ENCODE results near the gene DOP1B.

The DOP1B gene

GRCh38 chr21:36179145-36179544 lies 22.5 kb downstream of the DOP1B start:
- H3K9me3 ChIP-seq (ENCODE audit: insufficient read depth, low read depth, low read length), result no peaks in the 10 kb centered on the region
- no peak overlapping the region for H3K27ac ChIP-seq (ENCODE audit: low read length)
- H3K4me3 ChIP-seq (ENCODE audit: low read length), result no peak overlapping the region
- H3K9ac ChIP-seq (ENCODE audit: low read depth, low read length), result no peak overlapping the region
- no peaks in the 10 kb centered on the region for H3K4me1 ChIP-seq (ENCODE audit: insufficient read depth, low read length)
- H3K27me3 ChIP-seq (ENCODE audit: insufficient read depth, low read length), result no peaks in the 10 kb centered on the region
- H3K36me3 ChIP-seq (ENCODE audit: insufficient read depth, low read depth, low read length), result no peaks in the 10 kb centered on the region

GRCh38 chr21:36180963-36181362 lies 24.3 kb downstream of the DOP1B start:
- Histone ChIP-seq H3K36me3 (ENCODE audit: insufficient read depth, low read depth, low read length) (no peaks in the 10 kb centered on the region), H3K27me3 (ENCODE audit: insufficient read depth, low read length) (no peaks in the 10 kb centered on the region), H3K27ac (ENCODE audit: low read length) (no peak overlapping the region), H3K9me3 (ENCODE audit: insufficient read depth, low read depth, low read length) (no peaks in the 10 kb centered on the region), H3K9ac (ENCODE audit: low read depth, low read length) (no peak overlapping the region), H3K4me3 (ENCODE audit: low read length) (no peak overlapping the region), H3K4me1 (ENCODE audit: insufficient read depth, low read length) (no peaks in the 10 kb centered on the region)

- H3K9me3 ChIP-seq (ENCODE audit: insufficient read depth, low read depth, low read length), result no peaks in the 10 kb centered on the region
- no peak overlapping the region for H3K27ac ChIP-seq (ENCODE audit: low read length)
- H3K4me3 ChIP-seq (ENCODE audit: low read length), result no peak overlapping the region
- H3K9ac ChIP-seq (ENCODE audit: low read depth, low read length), result no peak overlapping the region
- H3K27me3 ChIP-seq (ENCODE audit: insufficient read depth, low read length), result no peaks in the 10 kb centered on the region
- H3K36me3 ChIP-seq (ENCODE audit: insufficient read depth, low read depth, low read length), result no peaks in the 10 kb centered on the region
- H3K4me1 ChIP-seq (ENCODE audit: insufficient read depth, low read length), result no peaks in the 10 kb centered on the region
Measured at GRCh38 chr21:36183144-36183795, 26.6 kb downstream of the DOP1B start.

- Histone ChIP-seq H3K27ac (ENCODE audit: low read length) (no peak overlapping the region), H3K4me1 (ENCODE audit: insufficient read depth, low read length) (no peaks in the 10 kb centered on the region), H3K4me3 (ENCODE audit: low read length) (no peak overlapping the region), H3K27me3 (ENCODE audit: insufficient read depth, low read length) (no peaks in the 10 kb centered on the region), H3K36me3 (ENCODE audit: insufficient read depth, low read depth, low read length) (no peaks in the 10 kb centered on the region), H3K9me3 (ENCODE audit: insufficient read depth, low read depth, low read length) (no peaks in the 10 kb centered on the region), H3K9ac (ENCODE audit: low read depth, low read length) (no peak overlapping the region)
Measured at GRCh38 chr21:36184545-36184944, 27.9 kb downstream of the DOP1B start.

GRCh38 chr21:36185523-36185922 lies 28.9 kb downstream of the DOP1B start:
- Histone ChIP-seq H3K36me3 (ENCODE audit: insufficient read depth, low read depth, low read length) (no peaks in the 10 kb centered on the region), H3K27me3 (ENCODE audit: insufficient read depth, low read length) (no peaks in the 10 kb centered on the region), H3K4me1 (ENCODE audit: insufficient read depth, low read length) (no peaks in the 10 kb centered on the region), H3K9me3 (ENCODE audit: insufficient read depth, low read depth, low read length) (no peaks in the 10 kb centered on the region), H3K27ac (ENCODE audit: low read length) (no peak overlapping the region), H3K9ac (ENCODE audit: low read depth, low read length) (no peak overlapping the region), H3K4me3 (ENCODE audit: low read length) (no peak overlapping the region)

GRCh38 chr21:36186081-36186480 lies 29.5 kb downstream of the DOP1B start:
- no peak overlapping the region for H3K27ac ChIP-seq (ENCODE audit: low read length)
- no peaks in the 10 kb centered on the region for H3K9me3 ChIP-seq (ENCODE audit: insufficient read depth, low read depth, low read length)
- H3K4me1 ChIP-seq (ENCODE audit: insufficient read depth, low read length), result no peaks in the 10 kb centered on the region
- H3K9ac ChIP-seq (ENCODE audit: low read depth, low read length), result no peak overlapping the region
- H3K27me3 ChIP-seq (ENCODE audit: insufficient read depth, low read length), result no peaks in the 10 kb centered on the region
- no peaks in the 10 kb centered on the region for H3K36me3 ChIP-seq (ENCODE audit: insufficient read depth, low read depth, low read length)
- no peak overlapping the region for H3K4me3 ChIP-seq (ENCODE audit: low read length)

- no peaks in the 10 kb centered on the region for H3K27me3 ChIP-seq (ENCODE audit: insufficient read depth, low read length)
- H3K9me3 ChIP-seq (ENCODE audit: insufficient read depth, low read depth, low read length), result no peaks in the 10 kb centered on the region
- no peaks in the 10 kb centered on the region for H3K4me1 ChIP-seq (ENCODE audit: insufficient read depth, low read length)
- H3K27ac ChIP-seq (ENCODE audit: low read length), result no peak overlapping the region
- H3K36me3 ChIP-seq (ENCODE audit: insufficient read depth, low read depth, low read length), result no peaks in the 10 kb centered on the region
- H3K4me3 ChIP-seq (ENCODE audit: low read length), result no peak overlapping the region
- no peak overlapping the region for H3K9ac ChIP-seq (ENCODE audit: low read depth, low read length)
Measured at GRCh38 chr21:36186506-36187399, 30.1 kb downstream of the DOP1B start.

- Histone ChIP-seq H3K9me3 (ENCODE audit: insufficient read depth, low read depth, low read length) (no peaks in the 10 kb centered on the region), H3K4me3 (ENCODE audit: low read length) (no peak overlapping the region), H3K27me3 (ENCODE audit: insufficient read depth, low read length) (no peaks in the 10 kb centered on the region), H3K9ac (ENCODE audit: low read depth, low read length) (no peak overlapping the region), H3K4me1 (ENCODE audit: insufficient read depth, low read length) (no peaks in the 10 kb centered on the region), H3K36me3 (ENCODE audit: insufficient read depth, low read depth, low read length) (no peaks in the 10 kb centered on the region), H3K27ac (ENCODE audit: low read length) (no peak overlapping the region)
Measured at GRCh38 chr21:36188081-36188681, 31.6 kb downstream of the DOP1B start.

- Histone ChIP-seq H3K4me1 (ENCODE audit: insufficient read depth, low read length) (no peaks in the 10 kb centered on the region), H3K9ac (ENCODE audit: low read depth, low read length) (no peak overlapping the region), H3K27ac (ENCODE audit: low read length) (no peak overlapping the region), H3K9me3 (ENCODE audit: insufficient read depth, low read depth, low read length) (no peaks in the 10 kb centered on the region), H3K27me3 (ENCODE audit: insufficient read depth, low read length) (no peaks in the 10 kb centered on the region), H3K36me3 (ENCODE audit: insufficient read depth, low read depth, low read length) (no peaks in the 10 kb centered on the region), H3K4me3 (ENCODE audit: low read length) (no peak overlapping the region)
Measured at GRCh38 chr21:36188937-36189336, 32.3 kb downstream of the DOP1B start.

- Histone ChIP-seq H3K36me3 (ENCODE audit: insufficient read depth, low read depth, low read length) (no peaks in the 10 kb centered on the region), H3K4me3 (ENCODE audit: low read length) (no peak overlapping the region), H3K4me1 (ENCODE audit: insufficient read depth, low read length) (no peaks in the 10 kb centered on the region), H3K9me3 (ENCODE audit: insufficient read depth, low read depth, low read length) (no peaks in the 10 kb centered on the region), H3K27me3 (ENCODE audit: insufficient read depth, low read length) (no peaks in the 10 kb centered on the region), H3K27ac (ENCODE audit: low read length) (no peak overlapping the region), H3K9ac (ENCODE audit: low read depth, low read length) (no peak overlapping the region)
Measured at GRCh38 chr21:36190736-36191135, 34.1 kb downstream of the DOP1B start.

GRCh38 chr21:36193200-36193599 lies 36.6 kb downstream of the DOP1B start:
- H3K36me3 ChIP-seq (ENCODE audit: insufficient read depth, low read depth, low read length), result no peaks in the 10 kb centered on the region
- no peak overlapping the region for H3K4me3 ChIP-seq (ENCODE audit: low read length)
- no peaks in the 10 kb centered on the region for H3K27me3 ChIP-seq (ENCODE audit: insufficient read depth, low read length)
- no peaks in the 10 kb centered on the region for H3K9me3 ChIP-seq (ENCODE audit: insufficient read depth, low read depth, low read length)
- no peak overlapping the region for H3K9ac ChIP-seq (ENCODE audit: low read depth, low read length)
- H3K4me1 ChIP-seq (ENCODE audit: insufficient read depth, low read length), result no peaks in the 10 kb centered on the region
- no peak overlapping the region for H3K27ac ChIP-seq (ENCODE audit: low read length)

GRCh38 chr21:36194024-36194423 lies 37.4 kb downstream of the DOP1B start:
- H3K9ac ChIP-seq (ENCODE audit: low read depth, low read length), result no peak overlapping the region
- H3K4me3 ChIP-seq (ENCODE audit: low read length), result no peak overlapping the region
- H3K27ac ChIP-seq (ENCODE audit: low read length), result no peak overlapping the region
- H3K27me3 ChIP-seq (ENCODE audit: insufficient read depth, low read length), result no peaks in the 10 kb centered on the region
- no peaks in the 10 kb centered on the region for H3K36me3 ChIP-seq (ENCODE audit: insufficient read depth, low read depth, low read length)
- H3K9me3 ChIP-seq (ENCODE audit: insufficient read depth, low read depth, low read length), result no peaks in the 10 kb centered on the region
- no peaks in the 10 kb centered on the region for H3K4me1 ChIP-seq (ENCODE audit: insufficient read depth, low read length)
